ENCODE measurements around the gene SUGP1. TPM values are rescaled to one million over a fixed set of nuclear protein-coding genes. Genes with fewer than 3 reads are reported as not detected.

The SUGP1 gene
- total RNA-seq, 1 experiment from 2014 or later: 38.7 TPM

DNA sequence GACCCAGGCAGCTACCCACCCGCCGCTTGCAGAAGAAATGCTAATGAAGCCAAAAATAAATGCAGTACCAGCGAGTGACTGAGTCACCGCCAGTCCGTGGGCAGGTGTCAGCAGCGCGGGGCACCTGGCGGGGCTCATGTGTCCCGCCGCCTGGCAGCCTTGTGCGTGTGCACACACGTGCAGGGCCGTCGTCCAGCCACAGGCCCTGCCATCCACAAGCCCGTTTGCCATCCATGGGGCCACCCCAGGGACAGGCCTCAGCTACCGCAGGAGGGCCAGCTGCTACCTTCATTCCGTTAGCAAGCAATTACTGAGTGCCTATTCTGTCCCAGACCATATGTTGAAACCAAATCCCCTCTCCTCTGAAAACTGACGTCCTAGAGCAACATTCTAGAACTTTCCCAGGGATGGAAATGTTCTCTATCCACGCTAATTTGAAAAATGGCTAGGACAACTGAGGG is 88.0 kb downstream of the SUGP1 start:
- peak; percentile 32 for DNase-seq (ENCODE audit: low read depth)

DNA sequence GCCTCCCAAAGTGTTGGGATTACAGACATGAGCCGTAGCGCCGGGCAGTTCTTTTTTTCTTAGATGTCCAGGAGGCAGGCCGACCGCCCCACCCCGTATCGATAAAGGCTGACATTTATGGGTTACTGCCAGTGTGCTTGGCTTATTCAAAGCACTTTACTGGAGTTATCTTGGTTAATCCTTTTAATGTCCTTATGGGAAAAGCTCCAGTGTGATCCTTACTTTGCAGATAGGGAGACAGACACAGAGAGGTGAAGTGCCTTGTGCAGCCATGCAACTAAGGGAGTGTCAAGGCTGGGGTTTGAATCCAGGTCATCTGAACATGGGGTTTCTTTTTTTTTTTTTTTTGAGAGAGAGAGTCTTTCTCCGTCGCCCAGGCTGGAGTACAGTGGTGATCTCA is 89.3 kb downstream of the SUGP1 start:
- DNase-seq (ENCODE audit: low read depth): no peak

DNA sequence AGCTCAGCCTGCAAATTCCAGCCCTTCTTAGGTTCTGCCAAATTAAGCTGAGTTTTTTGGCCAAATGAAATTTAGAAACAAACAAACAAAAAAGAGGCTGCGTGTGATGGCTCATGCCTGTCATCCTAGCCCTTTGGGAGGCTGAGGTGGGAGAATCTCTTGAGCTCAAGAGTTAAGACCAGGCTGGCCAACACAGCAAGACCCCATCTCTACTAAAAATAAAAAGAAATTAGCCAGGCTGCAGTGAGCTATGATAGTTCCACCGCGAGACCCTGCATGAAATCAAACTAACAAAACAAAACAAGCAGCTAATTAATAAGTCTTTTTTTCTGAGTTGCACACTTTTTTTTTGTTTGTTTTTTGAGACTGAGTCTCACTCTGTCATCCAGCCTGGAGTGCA is 90.6 kb downstream of the SUGP1 start:
- no peak for DNase-seq (ENCODE audit: low read depth)

GRCh38 chr19:19227217-19227616 is 93.1 kb downstream of the SUGP1 start:
- no peak for DNase-seq (ENCODE audit: low read depth)

DNA sequence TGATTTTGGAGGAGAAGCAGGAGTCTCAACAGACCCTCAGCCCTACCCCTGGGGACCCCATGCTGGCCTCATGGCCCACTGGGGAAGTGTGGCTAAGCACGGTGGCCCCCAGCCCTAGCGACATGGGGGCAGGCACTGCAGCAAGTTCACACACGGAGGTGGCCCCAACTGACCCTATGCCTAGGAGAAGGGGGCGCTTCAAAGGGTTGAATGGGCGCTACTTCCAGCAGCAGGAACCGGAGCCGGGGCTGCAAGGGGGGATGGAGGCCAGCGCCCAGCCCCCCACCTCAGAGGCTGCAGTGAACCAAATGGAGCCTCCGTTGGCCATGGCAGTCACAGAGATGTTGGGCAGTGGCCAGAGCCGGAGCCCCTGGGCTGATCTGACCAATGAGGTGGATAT is 93.6 kb downstream of the SUGP1 start:
- DNase-seq (ENCODE audit: low read depth): no peak

GRCh38 chr19:19226204-19226603 is 94.1 kb downstream of the SUGP1 start:
- DNase-seq (ENCODE audit: low read depth): no peak

Other genes starting within 250 kb of the SUGP1 start
- 26.1 and 26.7 TPM in 2 replicates for gene TMEM161A, start 182.0 kb downstream of the SUGP1 start, total RNA-seq (2014; rRNA removed)
- 0.17 and 0.32 TPM in 2 replicates for gene MEF2B, start 150.2 kb downstream of the SUGP1 start, total RNA-seq (2014; rRNA removed)
- gene BORCS8, start 128.4 kb downstream of the SUGP1 start, total RNA-seq (2014; rRNA removed): 19.6 and 27.0 TPM in 2 replicates
- gene RFXANK, start 128.3 kb downstream of the SUGP1 start, total RNA-seq (2014; rRNA removed): 66.9 and 71.8 TPM in 2 replicates
- gene NR2C2AP, start 117.1 kb downstream of the SUGP1 start, total RNA-seq (2014; rRNA removed): 16.0 and 19.7 TPM in 2 replicates
- under 0.01 TPM in 1 of 2 replicates, not detected in the other for gene NCAN, start 108.6 kb downstream of the SUGP1 start, total RNA-seq (2014; rRNA removed)
- 1.2 and 1.3 TPM in 2 replicates for gene TM6SF2, start 47.2 kb downstream of the SUGP1 start, total RNA-seq (2014; rRNA removed)
- gene MAU2, start 320 bp upstream of the SUGP1 start, total RNA-seq (2014; rRNA removed): 23.1 and 26.4 TPM in 2 replicates
- gene GATAD2A, start 85.2 kb upstream of the SUGP1 start, total RNA-seq (2014; rRNA removed): 60.7 and 64.1 TPM in 2 replicates
- gene TSSK6, start 195.0 kb upstream of the SUGP1 start, total RNA-seq (2014; rRNA removed): 2.4 TPM in 2 replicates
- gene NDUFA13, start 195.7 kb upstream of the SUGP1 start, total RNA-seq (2014; rRNA removed): 20.2 and 32.4 TPM in 2 replicates
- 0.69 and 0.90 TPM in 2 replicates for gene YJEFN3, start 208.4 kb upstream of the SUGP1 start, total RNA-seq (2014; rRNA removed)
- gene CILP2, start 217.8 kb upstream of the SUGP1 start, total RNA-seq (2014; rRNA removed): 0.06 TPM in 2 replicates